ENCODE data around the gene DSP.

GRCh38 chr6:7578516-7578915 is 37.0 kb downstream of the DSP start:
- no peak for TF ChIP-seq CTCF (IDR thresholded peaks at IDR 0.05; ENCODE audit: poor library complexity)
- TF ChIP-seq EZH2phosphoT487 (IDR thresholded peaks at IDR 0.05; ENCODE audit: low read depth, severe bottlenecking, unreplicated experiment): no peak
- TF ChIP-seq EZH2 (IDR thresholded peaks at IDR 0.05; ENCODE audit: borderline replicate concordance): no peak

Data from hepatocyte (in vitro differentiated cells).